NCI-H2227 (cell line): Measurements from ENCODE around the gene DNAJB4.
"Not testable (repeated sequence)": the region's sequence is repeated elsewhere in the genome, so short reads cannot be mapped to it uniquely, and the experiment has no call there.

Source experiments
- DNase-seq: peaks from one replicate; lab custom pipeline; 2025; ENCODE audit not compliant: unreplicated experiment; lab: John Stamatoyannopoulos, UW

Gene DNAJB4

GRCh38 chr1:78004719-78005447 is at the start of gene DNAJB4:
TSS of gene DNAJB4 (plus strand) at chr1:78004939. CDS start at chr1:78005111, 172 bp downstream.
- DNase-seq = peak; percentile 95

GRCh38 chr1:77955709-77956108 is 49.0 kb upstream of the DNAJB4 start:
- DNase-seq = no peak

DNA sequence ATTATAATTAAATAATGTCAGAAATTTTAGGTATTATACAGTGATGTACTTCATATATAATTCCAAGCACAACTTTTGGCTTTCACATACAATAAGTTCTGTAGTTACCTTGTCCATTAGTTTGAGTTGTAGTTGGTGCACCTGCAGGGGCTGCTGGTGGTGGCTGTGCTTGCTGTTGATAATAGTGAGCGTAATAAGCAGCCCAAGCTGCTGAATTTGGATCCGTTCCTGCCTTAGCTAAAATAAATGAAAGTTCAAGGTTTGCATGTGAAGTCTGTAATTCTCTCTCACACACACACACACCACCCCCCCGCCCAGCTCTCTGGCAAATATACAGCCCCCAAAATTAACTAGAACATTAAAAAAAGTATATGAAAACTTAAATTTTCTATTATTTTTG is 48.3 kb upstream of the DNAJB4 start:
- no peak for DNase-seq

- no peak for DNase-seq
These were observed 46.3 kb upstream of the DNAJB4 start for GRCh38 chr1:77958391-77958790.

DNA sequence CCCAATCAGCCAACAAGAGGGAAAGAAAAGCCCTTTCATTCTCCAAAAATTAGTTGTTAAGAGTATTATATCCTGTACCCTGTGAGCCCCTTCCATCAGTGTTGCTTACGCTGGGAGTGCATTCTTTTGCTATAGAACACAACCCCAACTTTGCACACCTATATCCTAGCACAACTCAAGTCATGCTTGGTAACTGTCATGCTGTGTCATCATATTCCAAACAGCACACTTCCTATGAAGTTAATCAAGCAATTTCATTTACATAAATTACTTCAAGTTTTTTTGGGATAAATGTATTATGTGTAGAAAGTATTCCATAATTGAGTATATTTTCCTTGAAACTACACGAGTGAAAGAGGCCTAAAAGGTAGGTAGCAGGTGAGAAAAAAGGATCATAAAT is 45.9 kb upstream of the DNAJB4 start:
- no peak for DNase-seq

- no peak for DNase-seq
These were observed 43.3 kb upstream of the DNAJB4 start for GRCh38 chr1:77961392-77961791.

- DNase-seq = no peak
These were observed 38.4 kb upstream of the DNAJB4 start for GRCh38 chr1:77966291-77966690.

- no peak for DNase-seq
These were observed 34.5 kb upstream of the DNAJB4 start for GRCh38 chr1:77970192-77970591.

DNA sequence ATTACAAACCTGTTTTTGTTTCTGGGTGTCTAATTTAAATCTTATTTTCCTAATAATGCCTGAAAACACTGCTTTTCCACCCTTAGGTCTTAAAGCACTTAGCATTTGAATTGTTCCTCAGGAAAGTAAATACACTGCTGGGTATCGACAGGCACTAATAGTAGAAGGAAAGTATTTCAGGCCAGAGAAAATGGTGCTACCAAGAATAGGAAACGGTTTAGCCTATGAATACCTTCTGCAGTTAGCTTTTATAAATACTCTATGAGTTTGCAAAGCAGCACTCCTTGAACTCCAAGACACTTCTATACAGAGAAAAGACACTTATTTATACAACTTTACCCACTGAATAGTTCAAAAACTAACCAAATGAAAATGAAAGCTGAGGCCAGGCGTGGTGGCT is 32.7 kb upstream of the DNAJB4 start:
- DNase-seq = no peak

DNA sequence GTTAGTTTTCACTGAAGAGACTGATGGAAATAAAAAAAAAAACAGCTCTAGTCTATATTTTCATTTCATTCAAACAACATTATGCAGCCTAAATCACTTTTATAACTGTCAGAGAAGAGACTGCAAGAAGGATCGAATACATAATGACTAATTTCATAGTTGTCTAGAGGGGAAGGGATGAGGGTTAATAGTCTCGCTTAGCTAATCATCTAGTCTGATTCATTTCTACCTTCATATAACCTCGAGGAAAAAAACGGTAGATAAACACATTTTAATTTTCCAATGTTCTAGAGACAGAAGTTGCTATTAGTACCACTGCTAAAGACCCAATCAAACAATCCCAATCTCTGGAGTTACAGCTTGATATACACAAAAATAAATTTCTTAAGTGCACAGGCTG is 29.4 kb upstream of the DNAJB4 start:
- no peak for DNase-seq

- DNase-seq = no peak
These were observed 28.8 kb upstream of the DNAJB4 start for GRCh38 chr1:77975907-77976306.

- no peak for DNase-seq
These were observed 28.2 kb upstream of the DNAJB4 start for GRCh38 chr1:77976433-77977076.

DNA sequence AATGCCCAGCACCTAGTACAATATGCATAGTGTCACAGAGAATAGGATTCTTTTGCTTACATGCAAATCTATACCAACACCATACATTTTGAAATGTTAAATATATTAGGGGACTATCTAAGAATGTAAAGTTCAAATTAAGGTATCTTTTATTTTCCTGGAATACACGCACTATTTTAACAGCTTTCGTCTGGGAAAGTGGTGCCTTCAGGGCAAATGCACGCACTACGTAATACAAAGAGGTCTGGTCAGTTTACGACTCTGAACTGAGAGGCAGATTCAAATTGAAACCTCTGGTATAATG is 26.8 kb upstream of the DNAJB4 start:
- DNase-seq = no peak

DNA sequence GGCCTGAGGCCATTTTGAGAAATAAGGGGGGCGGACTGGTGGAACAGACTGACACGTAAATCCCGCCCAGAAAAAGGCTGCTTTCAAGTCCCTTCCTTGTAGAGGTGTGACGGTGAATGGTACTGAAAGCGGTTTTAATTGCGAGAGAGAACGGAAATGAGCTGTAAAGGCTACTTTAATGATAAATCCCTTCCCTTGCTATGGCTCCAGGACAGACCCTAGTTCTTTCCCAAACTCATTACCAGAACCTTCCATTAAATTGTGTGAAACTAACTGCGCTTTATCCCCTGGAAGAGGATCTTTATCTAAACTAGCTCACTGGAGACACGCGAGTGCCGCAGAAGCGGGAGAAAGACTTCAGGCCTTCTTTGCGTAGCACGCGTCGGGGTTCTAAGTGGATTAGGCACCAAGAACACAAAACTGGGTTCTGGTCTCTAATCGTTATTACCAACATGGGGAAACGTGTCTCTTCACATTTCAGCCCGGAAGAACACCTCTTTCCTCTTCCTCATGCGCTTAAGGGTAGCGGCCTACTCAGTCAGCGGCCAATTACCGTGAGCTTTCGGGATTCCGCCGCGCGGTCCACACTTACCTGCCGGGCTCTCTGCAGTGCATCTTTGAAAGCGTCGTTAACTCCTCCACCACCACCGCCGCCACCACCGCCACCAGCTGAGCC is 26.3 kb upstream of the DNAJB4 start:
- DNase-seq = peak; percentile 90

DNA sequence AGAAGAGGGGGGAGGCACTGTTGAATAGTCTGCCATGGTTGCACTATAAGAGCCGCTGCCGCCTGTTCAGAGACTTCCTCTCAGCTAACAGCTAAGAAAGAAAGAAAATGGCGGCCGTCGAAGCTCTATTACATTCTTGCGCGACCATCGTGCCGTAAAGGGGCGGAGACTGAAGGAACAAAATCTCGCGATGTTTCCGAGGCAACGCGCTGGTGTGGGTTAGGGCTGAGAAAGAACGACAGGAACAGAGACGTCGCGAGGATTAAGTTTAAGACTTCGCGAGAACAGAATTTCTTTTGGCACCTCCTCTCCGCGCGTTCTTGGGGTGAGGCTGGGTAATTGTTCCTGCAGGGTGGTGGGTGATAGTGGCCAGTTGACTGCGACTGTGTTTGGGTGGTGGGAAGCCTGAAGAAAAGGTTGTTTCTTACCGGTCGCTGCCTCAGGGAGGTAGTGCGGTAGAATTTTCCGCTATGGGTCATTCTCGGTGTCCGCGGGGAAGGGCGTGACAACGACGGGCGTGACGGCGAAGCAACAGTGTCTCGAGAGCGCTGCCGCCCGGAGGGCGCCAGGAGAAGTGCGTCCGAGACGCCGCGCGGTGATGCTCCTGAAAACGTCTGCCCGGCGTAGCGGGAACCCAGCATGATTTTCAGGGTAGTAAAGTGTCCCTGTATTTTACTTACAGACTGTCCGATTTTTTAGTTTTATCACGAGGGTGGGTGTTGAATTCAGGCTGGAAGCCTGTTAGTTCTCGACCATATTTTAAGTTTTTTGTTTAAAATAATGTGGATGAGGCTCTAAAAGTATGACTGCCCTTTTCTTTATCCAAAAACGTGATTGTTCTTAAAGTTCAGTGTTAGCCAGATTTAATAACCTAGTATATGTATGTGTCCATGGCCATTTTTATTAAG is 25.5 kb upstream of the DNAJB4 start, which contains the start of gene FUBP1:
TSS of gene FUBP1 (minus strand) at position 104 of the 908 bp plus-strand sequence. CDS start at position 36, 68 bp downstream.
- peak; percentile 99 for DNase-seq

DNA sequence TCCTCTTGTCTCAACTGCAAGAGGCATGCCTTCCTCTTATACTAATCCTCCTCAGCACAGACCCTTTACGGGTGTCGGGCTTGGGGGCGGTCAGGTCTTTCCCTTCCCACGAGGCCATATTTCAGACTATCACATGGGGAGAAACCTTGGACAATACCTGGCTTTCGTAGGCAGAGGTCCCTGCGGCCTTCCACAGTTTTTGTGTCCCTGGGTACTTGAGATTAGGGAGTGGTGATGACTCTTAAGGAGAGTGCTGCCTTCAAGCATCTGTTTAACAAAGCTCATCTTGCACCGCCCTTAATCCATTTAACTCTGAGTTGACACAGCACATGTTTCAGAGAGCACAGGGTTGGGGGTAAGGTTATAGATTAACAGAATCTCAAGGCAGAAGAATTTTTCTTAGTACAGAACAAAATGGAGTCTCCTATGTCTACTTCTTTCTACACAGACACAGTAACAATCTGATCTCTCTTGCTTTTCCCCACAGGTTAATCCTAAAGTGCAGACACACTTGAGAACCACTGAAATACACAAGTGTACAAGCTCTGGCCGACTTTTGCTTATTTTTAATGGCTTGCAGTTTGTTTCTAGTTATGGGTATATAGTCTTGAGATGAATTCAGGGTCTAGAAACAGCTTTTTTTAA is 21.3 kb upstream of the DNAJB4 start:
- not testable (repeated sequence) for DNase-seq

DNA sequence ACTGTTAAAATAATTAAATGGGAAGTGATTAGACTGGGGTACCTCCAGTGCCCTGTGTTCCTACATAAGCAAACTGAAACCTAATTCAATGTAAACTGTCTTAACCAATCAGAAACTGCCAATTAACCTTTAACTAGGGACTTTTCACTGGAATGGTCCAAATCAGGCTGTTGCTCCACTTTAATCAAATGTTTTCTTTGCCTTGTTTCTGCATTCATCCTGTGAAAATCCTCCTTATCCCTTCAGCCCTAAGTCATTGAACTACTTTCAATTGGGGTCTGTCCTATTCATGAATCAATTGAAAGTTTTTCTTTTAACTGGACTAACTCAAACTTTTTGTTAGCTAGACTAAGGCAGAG is 20.8 kb upstream of the DNAJB4 start:
- DNase-seq = no peak

GRCh38 chr1:77984629-77985028 is 20.1 kb upstream of the DNAJB4 start:
- no peak for DNase-seq

- no peak for DNase-seq
These were observed 17.9 kb upstream of the DNAJB4 start for GRCh38 chr1:77986810-77987209.

DNA sequence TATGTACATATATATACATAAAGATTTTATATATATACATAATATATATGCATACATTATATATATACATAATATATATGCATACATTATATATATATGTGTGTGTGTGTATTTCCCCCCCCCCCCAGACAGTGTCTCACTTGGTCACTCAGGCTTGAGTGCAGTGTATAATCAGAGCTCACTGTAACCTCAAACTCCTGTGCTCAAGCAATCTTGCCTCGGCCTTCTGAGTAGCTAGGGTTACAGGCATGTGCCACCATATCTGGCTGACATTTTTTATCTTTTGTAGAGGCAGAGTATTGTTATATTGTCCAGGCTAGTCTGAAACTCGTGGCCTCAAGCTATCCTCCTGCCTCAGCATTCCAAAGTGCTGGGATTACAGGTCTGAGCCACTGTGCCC is 16.8 kb upstream of the DNAJB4 start:
- DNase-seq = no peak

DNA sequence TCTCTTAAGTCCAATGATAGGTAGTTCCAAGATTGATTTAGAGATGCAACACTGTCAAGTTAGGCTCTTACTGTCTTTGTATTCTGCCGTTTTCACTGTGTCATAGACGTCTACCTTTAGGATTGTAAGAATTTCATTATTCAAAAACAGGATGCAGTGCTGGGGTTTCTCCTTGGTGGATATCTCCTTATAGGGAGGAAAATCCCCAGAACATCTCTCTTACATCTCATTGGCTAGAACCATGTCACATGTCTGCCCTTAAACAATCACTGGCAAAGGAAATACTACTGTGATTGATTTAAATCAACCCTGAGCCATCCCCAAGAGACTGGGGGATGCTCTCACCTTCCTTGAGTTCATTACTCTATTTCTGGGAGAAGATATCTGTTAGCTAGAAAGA is 15.0 kb upstream of the DNAJB4 start:
- no peak for DNase-seq
